ENCODE results near the gene CFDP1. TPM values are rescaled to one million over a fixed set of nuclear protein-coding genes. Genes with fewer than 3 reads are reported as not detected.

Gene CFDP1
- total and polyA plus RNA-seq, 8 donors: 43.4 to 151 (median 134) TPM

- intact Hi-C loops (cut with DNase I): no loop called here
- no peak for TF ChIP-seq CTCF (IDR thresholded peaks at IDR 0.05)
- Histone ChIP-seq H3K36me3 (no peaks in the 10 kb centered on the region), H3K27me3 (no peaks in the 10 kb centered on the region), H3K4me1 (peaks cover 0 to 3% of the 10 kb centered on the region in 2 donors), H3K9me3 (no peaks in the 10 kb centered on the region), H3K27ac (no peak overlapping the region), H3K4me3 (no peak overlapping the region)
- DNase-seq: no peak
- no peak for ATAC-seq
Measured at GRCh38 chr16:75354170-75354569, 79.1 kb downstream of the CFDP1 start.

- ATAC-seq (no peak), DNase-seq (no peak)
- no peaks in the 10 kb centered on the region for H3K9me3 ChIP-seq
- H3K4me1 ChIP-seq: peaks cover 0 to 3% of the 10 kb centered on the region in 2 donors
- TF ChIP-seq CTCF (IDR thresholded peaks at IDR 0.05): no peak
- intact Hi-C loops (cut with DNase I): no loop called here
- H3K27me3 ChIP-seq: no peaks in the 10 kb centered on the region
- H3K4me3 ChIP-seq: no peak overlapping the region
- H3K27ac ChIP-seq: no peak overlapping the region
- no peaks in the 10 kb centered on the region for H3K36me3 ChIP-seq
Measured at GRCh38 chr16:75351183-75351582, 82.1 kb downstream of the CFDP1 start.

- intact Hi-C loops (cut with DNase I): no loop called here
- H3K27ac ChIP-seq: no peak overlapping the region
- ATAC-seq (no peak), DNase-seq (no peak)
- peaks cover 9 to 10% of the 10 kb centered on the region in 2 donors for H3K4me1 ChIP-seq
- H3K27me3 ChIP-seq: peaks cover 0 to 18% of the 10 kb centered on the region in 2 donors
- no peaks in the 10 kb centered on the region for H3K9me3 ChIP-seq
- H3K4me3 ChIP-seq: no peak overlapping the region
- H3K36me3 ChIP-seq: peaks cover 0 to 3% of the 10 kb centered on the region in 2 donors
- TF ChIP-seq CTCF (IDR thresholded peaks at IDR 0.05): no peak
Measured at GRCh38 chr16:75345711-75346110, 87.6 kb downstream of the CFDP1 start.

GRCh38 chr16:75343941-75344340 is 89.4 kb downstream of the CFDP1 start:
- no peaks in the 10 kb centered on the region for H3K9me3 ChIP-seq
- peaks cover 0 to 3% of the 10 kb centered on the region in 2 donors for H3K36me3 ChIP-seq
- H3K4me1 ChIP-seq: peaks cover 9 to 10% of the 10 kb centered on the region in 2 donors
- H3K27ac ChIP-seq: no peak overlapping the region
- ATAC-seq (no peak), DNase-seq (peak in 2 of 4 donors; percentile 29 to 50)
- intact Hi-C loops (cut with DNase I): no loop called here
- H3K27me3 ChIP-seq: peaks cover 0 to 22% of the 10 kb centered on the region in 2 donors
- no peak overlapping the region for H3K4me3 ChIP-seq
- no peak for TF ChIP-seq CTCF (IDR thresholded peaks at IDR 0.05)

- no peaks in the 10 kb centered on the region for H3K9me3 ChIP-seq
- ATAC-seq: no peak
- H3K4me1 ChIP-seq: peaks cover 9 to 10% of the 10 kb centered on the region in 2 donors
- H3K27ac ChIP-seq: peak overlapping the region in 1 of 2 donors; percentile 33
- peaks cover 0 to 3% of the 10 kb centered on the region in 2 donors for H3K36me3 ChIP-seq
- H3K27me3 ChIP-seq: peaks cover 0 to 29% of the 10 kb centered on the region in 2 donors
- intact Hi-C loops (cut with DNase I): no loop called here
- H3K4me3 ChIP-seq: no peak overlapping the region
- DNase-seq: no peak
- TF ChIP-seq CTCF (IDR thresholded peaks at IDR 0.05): no peak
Measured at GRCh38 chr16:75343286-75343685, 90.0 kb downstream of the CFDP1 start.

Measured in left lung (tissue), 10 donors.